Fibroblast of upper back skin (primary cell): ENCODE results near the gene PRDM13.
"Not testable (repeated sequence)": the region's sequence is repeated elsewhere in the genome, so short reads cannot be mapped to it uniquely, and the experiment has no call there.

ENCODE experiments used
- DNase-seq: peaks from one replicate; pipeline ENCODE4 v3.0.0-alpha.2; 2013

The PRDM13 gene

GRCh38 chr6:99641270-99641669 lies 34.6 kb downstream of the PRDM13 start:
- DNase-seq = no peak

- no peak for DNase-seq
These were observed 39.4 kb downstream of the PRDM13 start for GRCh38 chr6:99645986-99646385.

- DNase-seq = not testable (repeated sequence)
These were observed 43.5 kb downstream of the PRDM13 start for GRCh38 chr6:99650091-99650571.

GRCh38 chr6:99660206-99660605 lies 53.6 kb downstream of the PRDM13 start:
- no peak for DNase-seq

- DNase-seq = no peak
These were observed 55.2 kb downstream of the PRDM13 start for GRCh38 chr6:99661870-99662269.

GRCh38 chr6:99662616-99663015 lies 56.0 kb downstream of the PRDM13 start:
- no peak for DNase-seq
